C4-2B (cell line): ENCODE data around the gene FBRSL1.
"Not testable (repeated sequence)": the region's sequence is repeated elsewhere in the genome, so short reads cannot be mapped to it uniquely, and the experiment has no call there.

ENCODE experiments used
- ZFX ChIP-seq: fragments of 450-650 bp; IDR thresholded peaks from 2 replicates; pipeline ENCODE4 v1.6.1; 2017
- TF ChIP-seq, protein P1 (sequence below): fragments of 450-650 bp; conservative IDR thresholded peaks from 2 replicates; pipeline ENCODE4 v1.5.1; 2017; ENCODE audit warnings: mild to moderate bottlenecking

DNA sequence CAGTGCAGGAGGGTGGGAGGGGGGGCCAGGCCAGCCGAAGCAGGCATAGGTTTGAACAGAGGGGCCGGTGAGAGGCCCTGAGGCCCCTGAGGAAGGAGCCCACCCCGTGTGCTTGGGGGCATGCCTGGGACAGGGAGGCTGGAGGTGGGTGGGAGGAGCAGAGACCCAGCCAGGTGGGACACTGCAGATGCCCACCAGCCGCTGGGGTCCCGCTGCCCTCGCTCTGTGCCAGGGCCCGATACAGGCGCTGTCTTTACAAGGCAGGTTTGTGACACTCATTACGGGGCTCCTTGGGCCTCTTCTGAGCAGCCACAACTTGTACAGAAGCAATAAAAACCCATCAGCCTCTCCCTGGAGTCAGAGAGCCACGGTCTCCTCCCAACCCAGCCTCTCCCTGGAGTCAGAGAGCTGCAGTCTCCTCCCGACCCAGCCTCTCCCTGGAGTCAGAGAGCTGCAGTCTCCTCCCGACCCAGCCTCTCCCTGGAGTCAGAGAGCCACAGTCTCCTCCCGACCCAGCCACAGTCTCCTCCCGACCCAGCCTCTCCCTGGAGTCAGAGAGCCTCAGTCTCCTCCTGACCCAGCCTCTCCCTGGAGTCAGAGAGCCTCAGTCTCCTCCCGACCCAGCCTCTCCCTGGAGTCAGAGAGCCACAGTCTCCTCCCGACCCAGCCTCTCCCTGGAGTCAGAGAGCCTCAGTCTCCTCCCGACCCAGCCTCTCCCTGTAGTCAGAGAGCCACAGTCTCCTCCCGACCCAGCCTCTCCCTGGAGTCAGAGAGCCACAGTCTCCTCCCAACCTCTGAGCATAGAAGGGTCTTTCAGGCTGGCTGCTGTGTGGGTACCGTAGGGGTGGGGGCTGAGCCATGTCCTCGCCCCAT lies 43.0 kb downstream of the FBRSL1 start:
- TF ChIP-seq, protein P1, sequence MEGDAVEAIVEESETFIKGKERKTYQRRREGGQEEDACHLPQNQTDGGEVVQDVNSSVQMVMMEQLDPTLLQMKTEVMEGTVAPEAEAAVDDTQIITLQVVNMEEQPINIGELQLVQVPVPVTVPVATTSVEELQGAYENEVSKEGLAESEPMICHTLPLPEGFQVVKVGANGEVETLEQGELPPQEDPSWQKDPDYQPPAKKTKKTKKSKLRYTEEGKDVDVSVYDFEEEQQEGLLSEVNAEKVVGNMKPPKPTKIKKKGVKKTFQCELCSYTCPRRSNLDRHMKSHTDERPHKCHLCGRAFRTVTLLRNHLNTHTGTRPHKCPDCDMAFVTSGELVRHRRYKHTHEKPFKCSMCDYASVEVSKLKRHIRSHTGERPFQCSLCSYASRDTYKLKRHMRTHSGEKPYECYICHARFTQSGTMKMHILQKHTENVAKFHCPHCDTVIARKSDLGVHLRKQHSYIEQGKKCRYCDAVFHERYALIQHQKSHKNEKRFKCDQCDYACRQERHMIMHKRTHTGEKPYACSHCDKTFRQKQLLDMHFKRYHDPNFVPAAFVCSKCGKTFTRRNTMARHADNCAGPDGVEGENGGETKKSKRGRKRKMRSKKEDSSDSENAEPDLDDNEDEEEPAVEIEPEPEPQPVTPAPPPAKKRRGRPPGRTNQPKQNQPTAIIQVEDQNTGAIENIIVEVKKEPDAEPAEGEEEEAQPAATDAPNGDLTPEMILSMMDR: not testable (repeated sequence)
- TF ChIP-seq ZFX: not testable (repeated sequence)
